Transverse colon (tissue), 4 donors: Measurements from ENCODE around the gene TMEM43. TPM values are rescaled to one million over a fixed set of nuclear protein-coding genes. Genes with fewer than 3 reads are reported as not detected.

Experiments
- DNase-seq: peaks from one replicate; pipeline ENCODE4 v3.0.0-alpha.2; 2019
- H3K27ac ChIP-seq, 4 donors: fragments of 200-600 bp; sonication (generic); 2 replicates each; pipeline ENCODE4 v1.5.1; 2016 to 2018; ENCODE audit warnings: inconsistent platforms in 4 of 4
- H3K27me3 ChIP-seq: fragments of 200-600 bp; sonication (generic); 2 replicates; pipeline ENCODE4 v1.5.1; 2017; ENCODE audit warnings: inconsistent platforms
- H3K36me3 ChIP-seq, 4 donors: fragments of 200-600 bp; sonication (generic); 2 replicates each; pipeline ENCODE4 v1.5.1; 2017 to 2019; ENCODE audit warnings: inconsistent platforms in 4 of 4
- H3K4me1 ChIP-seq, 4 donors: fragments of 200-600 bp; sonication (generic); 2 replicates each; pipeline ENCODE4 v1.5.1; 2017 to 2020; ENCODE audit warnings: inconsistent platforms in 4 of 4
- H3K4me3 ChIP-seq, 4 donors: fragments of 200-600 bp; sonication (generic); 1 replicate in 1 of 4; 2 replicates in 3 of 4; pipeline versions ENCODE4 v1.5.1 to v1.6.1; 2017 to 2019; ENCODE audit warnings: inconsistent platforms in 4 of 4
- H3K9me3 ChIP-seq, 2 donors: fragments of 200-600 bp; sonication (generic); 2 replicates each; pipeline ENCODE4 v1.5.1; 2017 to 2019; ENCODE audit warnings: inconsistent platforms in 2 of 2
- EP300 ChIP-seq: sonication (generic); formaldehyde crosslinking; IDR thresholded peaks from one replicate; pipeline ENCODE4 v1.6.1; 2017; ENCODE audit warnings: antibody characterized with exemption, low read depth
- POLR2A ChIP-seq: fragments of 450-650 bp; IDR thresholded peaks from one replicate; pipeline ENCODE4 v1.6.1; 2016; ENCODE audit warnings: antibody characterized with exemption, mild to moderate bottlenecking, moderate library complexity
- POLR2AphosphoS5 ChIP-seq, 3 donors: sonication (generic); formaldehyde crosslinking; IDR thresholded peaks; one replicate each; pipeline ENCODE4 v1.6.1; 2016; ENCODE audit warnings: antibody characterized with exemption in 3 of 3
- WGBS, 2 donors: methylation state at CpG; one replicate each; pipeline ENCODE4 v1.1.5; 2018; ENCODE audit warnings: low coverage in 1 of 2; 5-methylcytosine and 5-hydroxymethylcytosine counted together
- in situ Hi-C, 4 donors: fragments of 200-750 bp; cut with MboI; loops; one replicate each; pipeline versions ENCODE4 v1.15.0 to v1.15.1; 2017; ENCODE audit warnings: low sequenced_read_pairs in 3 of 4, low pct_ligation_motif_present in 1 of 4, low pct_unique_long_range_greater_than_20kb in 1 of 4
- intact Hi-C: fragments of 100-400 bp; cut with DNase I; formaldehyde crosslinking; loops from one replicate; pipeline ENCODE4 v1.15.1; 2023; ENCODE audit warnings: low total_unique reads
- total RNA-seq, 4 donors: library from RNA; depleted of rRNA; stranded (reverse); fragments of >200 nt; gene quantifications; one replicate each; pipeline ENCODE4 v1.1.0, GENCODE V29; 2016
- TF ChIP-seq, protein P1 (sequence below), 5 experiments: fragments of 200-600 bp in 3 of 5; fragments of 450-650 bp in 2 of 5; sonication (generic) in 3 of 5; IDR thresholded peaks; 1 replicate in 2 of 5; 2 replicates in 3 of 5; pipeline ENCODE4 v1.5.1; 2016 to 2017; ENCODE audit warnings: antibody characterized with exemption in 5 of 5, inconsistent platforms in 3 of 5, mild to moderate bottlenecking in 2 of 5, moderate library complexity in 1 of 5

Gene TMEM43
- total RNA-seq, 4 donors from 2014 or later, result 30.8 to 128 (median 48.5) TPM

DNA sequence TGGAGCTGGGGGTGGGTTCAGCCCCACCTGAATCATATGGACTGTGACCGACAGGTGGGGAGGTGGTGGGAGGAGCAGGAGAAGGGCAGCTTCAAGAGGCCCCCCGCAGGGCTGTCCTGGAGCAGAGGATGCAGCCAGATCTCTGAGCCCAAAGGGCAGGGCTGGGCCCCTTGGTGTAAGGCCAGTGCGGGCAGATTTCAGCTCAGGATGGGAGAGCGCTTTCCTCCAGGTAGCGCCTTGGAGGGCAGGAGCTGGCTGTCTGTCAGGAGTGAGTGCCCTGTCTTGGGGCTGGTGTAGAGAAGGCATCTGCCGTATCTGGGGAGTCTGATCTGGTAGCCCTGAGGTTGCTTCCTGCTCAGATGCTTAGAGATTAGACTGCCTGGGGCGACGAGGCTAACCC lies 7.3 kb downstream of the TMEM43 start:
- WGBS, 2 donors, result 92% methylated on average over 7 of the region's 8 CpGs; no CpG with 5 or more reads in 1 of the 2 donors
- DNase-seq, result no peak
- H3K36me3 ChIP-seq, result peaks cover 0 to 63% (median 23%) of the 10 kb centered on the region in 4 donors
- H3K27me3 ChIP-seq, result no peaks in the 10 kb centered on the region
- intact Hi-C loops (no loop called here), in situ Hi-C loops (no loop called here)
- H3K27ac ChIP-seq, result no peak overlapping the region
- TF ChIP-seq EP300 (no peak), POLR2AphosphoS5 (IDR thresholded peaks at IDR 0.05) (no peak), POLR2A (no peak)
- TF ChIP-seq, protein P1, sequence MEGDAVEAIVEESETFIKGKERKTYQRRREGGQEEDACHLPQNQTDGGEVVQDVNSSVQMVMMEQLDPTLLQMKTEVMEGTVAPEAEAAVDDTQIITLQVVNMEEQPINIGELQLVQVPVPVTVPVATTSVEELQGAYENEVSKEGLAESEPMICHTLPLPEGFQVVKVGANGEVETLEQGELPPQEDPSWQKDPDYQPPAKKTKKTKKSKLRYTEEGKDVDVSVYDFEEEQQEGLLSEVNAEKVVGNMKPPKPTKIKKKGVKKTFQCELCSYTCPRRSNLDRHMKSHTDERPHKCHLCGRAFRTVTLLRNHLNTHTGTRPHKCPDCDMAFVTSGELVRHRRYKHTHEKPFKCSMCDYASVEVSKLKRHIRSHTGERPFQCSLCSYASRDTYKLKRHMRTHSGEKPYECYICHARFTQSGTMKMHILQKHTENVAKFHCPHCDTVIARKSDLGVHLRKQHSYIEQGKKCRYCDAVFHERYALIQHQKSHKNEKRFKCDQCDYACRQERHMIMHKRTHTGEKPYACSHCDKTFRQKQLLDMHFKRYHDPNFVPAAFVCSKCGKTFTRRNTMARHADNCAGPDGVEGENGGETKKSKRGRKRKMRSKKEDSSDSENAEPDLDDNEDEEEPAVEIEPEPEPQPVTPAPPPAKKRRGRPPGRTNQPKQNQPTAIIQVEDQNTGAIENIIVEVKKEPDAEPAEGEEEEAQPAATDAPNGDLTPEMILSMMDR (IDR thresholded peaks at IDR 0.05), result no peak
- no peak overlapping the region for H3K4me3 ChIP-seq
- no peaks in the 10 kb centered on the region for H3K9me3 ChIP-seq
- H3K4me1 ChIP-seq, result peaks cover 0 to 23% (median 10%) of the 10 kb centered on the region in 4 donors

DNA sequence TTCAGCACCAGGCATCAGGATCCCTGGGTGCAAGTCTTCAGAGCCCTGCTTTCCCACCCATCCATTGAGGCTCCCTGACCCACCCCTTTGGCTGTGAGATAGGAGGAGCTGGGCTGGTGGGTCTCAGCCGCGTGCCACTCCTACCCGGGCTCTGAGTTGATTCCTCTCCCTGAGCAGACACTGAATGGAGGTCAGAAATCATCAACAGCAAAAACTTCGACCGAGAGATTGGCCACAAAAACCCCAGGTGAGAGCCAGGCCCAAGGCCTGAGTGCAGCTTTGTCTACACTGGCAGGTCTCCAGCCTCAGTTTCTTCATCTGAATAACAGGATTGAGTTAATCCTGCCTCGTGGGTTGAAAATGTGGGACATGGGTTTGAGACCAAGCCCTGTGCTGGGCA lies 7.8 kb downstream of the TMEM43 start:
- Histone ChIP-seq H3K36me3 (peaks cover 0 to 63% (median 23%) of the 10 kb centered on the region in 4 donors), H3K4me1 (peaks cover 0 to 20% (median 7%) of the 10 kb centered on the region in 4 donors), H3K4me3 (no peak overlapping the region), H3K27me3 (no peaks in the 10 kb centered on the region), H3K27ac (peak overlapping the region in 2 of 4 donors; percentile 43 to 51), H3K9me3 (no peaks in the 10 kb centered on the region)
- TF ChIP-seq, protein P1 (IDR thresholded peaks at IDR 0.05), result no peak
- TF ChIP-seq POLR2A, result no peak
- TF ChIP-seq EP300, result no peak
- no peak for TF ChIP-seq POLR2AphosphoS5 (IDR thresholded peaks at IDR 0.05)
- intact Hi-C loops (no loop called here), in situ Hi-C loops (no loop called here)
- no peak for DNase-seq
- 57% methylated on average over 4 of the region's 6 CpGs; no CpG with 5 or more reads in 1 of the 2 donors for WGBS, 2 donors

DNA sequence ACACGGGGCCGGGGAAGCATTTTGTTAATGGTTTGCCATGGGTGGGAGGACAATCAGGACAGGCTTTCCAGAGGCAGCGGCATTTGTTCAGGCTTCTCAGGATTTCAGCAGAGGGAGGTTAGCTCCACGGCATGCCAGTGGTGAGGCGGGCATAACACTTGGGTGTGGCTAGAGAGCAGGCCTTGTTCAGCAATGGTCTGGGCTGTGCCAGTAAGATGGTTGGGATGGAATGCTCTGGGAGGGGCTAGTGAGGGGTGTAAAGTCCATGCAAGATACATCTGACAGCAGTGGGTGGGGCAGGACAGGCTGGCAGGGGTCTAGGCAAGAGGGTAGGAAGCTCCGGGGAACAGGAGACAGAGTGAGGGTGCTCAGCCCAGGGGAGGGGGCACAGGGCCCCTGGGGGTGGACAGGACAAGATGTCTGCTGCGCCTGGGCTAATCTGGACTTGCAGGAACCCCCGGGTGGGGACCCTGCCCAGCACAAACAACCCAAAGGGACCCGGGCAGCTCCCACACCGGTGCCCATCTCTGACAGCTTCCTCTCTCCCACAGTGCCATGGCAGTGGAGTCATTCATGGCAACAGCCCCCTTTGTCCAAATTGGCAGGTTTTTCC lies 8.4 kb downstream of the TMEM43 start:
- WGBS, 2 donors, result 60% methylated on average over 3 to 7 of the region's 10 CpGs
- in situ Hi-C loops (no loop called here), intact Hi-C loops (no loop called here)
- DNase-seq, result peak; percentile 78
- no peaks in the 10 kb centered on the region for H3K27me3 ChIP-seq
- peak in 2 of 3 donors; percentile 33 to 40 for TF ChIP-seq POLR2AphosphoS5 (IDR thresholded peaks at IDR 0.05)
- TF ChIP-seq POLR2A, result peak; percentile 21
- TF ChIP-seq, protein P1 (IDR thresholded peaks at IDR 0.05), result no peak
- no peak for TF ChIP-seq EP300
- H3K4me1 ChIP-seq, result peaks cover 0 to 19% (median 6%) of the 10 kb centered on the region in 4 donors
- H3K36me3 ChIP-seq, result peaks cover 0 to 63% (median 23%) of the 10 kb centered on the region in 4 donors
- H3K4me3 ChIP-seq, result no peak overlapping the region
- H3K27ac ChIP-seq, result peak overlapping the region; percentile 4 to 55 (median 36)
- no peaks in the 10 kb centered on the region for H3K9me3 ChIP-seq

DNA sequence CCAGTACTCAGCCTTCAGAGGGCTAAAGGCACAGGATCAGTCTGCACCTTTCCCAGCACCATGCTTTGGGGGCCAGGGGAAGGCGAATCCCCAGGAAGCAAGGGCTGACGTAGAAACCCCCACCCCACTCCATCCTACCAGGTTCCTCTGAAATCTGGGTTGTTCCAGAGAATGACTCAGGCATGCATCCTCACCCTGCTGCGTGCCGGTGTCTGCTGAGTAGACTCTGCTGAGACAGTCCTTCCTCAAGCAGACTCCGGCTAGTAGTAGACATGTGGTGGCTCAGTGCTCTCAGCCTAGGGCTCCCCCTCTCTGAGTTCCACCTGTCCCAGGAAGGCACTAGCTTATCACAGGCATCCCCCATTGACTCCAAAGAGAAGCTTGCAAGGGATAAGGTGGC lies 9.0 kb downstream of the TMEM43 start:
- H3K4me3 ChIP-seq, result no peak overlapping the region
- H3K4me1 ChIP-seq, result peaks cover 0 to 19% (median 6%) of the 10 kb centered on the region in 4 donors
- H3K36me3 ChIP-seq, result peaks cover 0 to 63% (median 23%) of the 10 kb centered on the region in 4 donors
- TF ChIP-seq POLR2A (no peak), POLR2AphosphoS5 (IDR thresholded peaks at IDR 0.05) (no peak), EP300 (no peak)
- TF ChIP-seq, protein P1 (IDR thresholded peaks at IDR 0.05), result no peak
- H3K27ac ChIP-seq, result peak overlapping the region in 3 of 4 donors; percentile 18 to 55 (median 54)
- in situ Hi-C loops (no loop called here), intact Hi-C loops (no loop called here)
- H3K27me3 ChIP-seq, result no peaks in the 10 kb centered on the region
- H3K9me3 ChIP-seq, result no peaks in the 10 kb centered on the region
- DNase-seq, result no peak
- 100% methylated on average over 5 of the region's 5 CpGs; no CpG with 5 or more reads in 1 of the 2 donors for WGBS, 2 donors
